ENCODE measurements around the gene DUSP14.

Gene DUSP14

DNA sequence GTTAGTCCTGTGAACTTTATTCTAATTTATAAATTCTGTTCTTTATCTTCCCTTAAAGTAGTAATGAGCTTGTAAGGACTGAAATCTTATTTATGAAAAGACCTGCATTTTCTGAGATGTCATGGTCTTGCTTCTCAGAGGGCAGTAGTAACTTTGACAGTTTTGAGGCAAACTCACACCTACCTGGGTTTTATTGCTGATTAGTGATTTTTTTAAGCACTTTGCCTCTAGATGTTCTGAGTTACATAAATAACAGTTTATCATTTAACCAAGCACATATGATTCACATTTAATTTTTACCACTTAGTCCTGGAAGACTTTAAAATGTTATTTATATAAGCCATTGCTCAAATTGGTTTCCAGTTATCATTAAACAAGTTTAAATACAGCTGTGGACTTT lies 10.7 kb downstream of the DUSP14 start:
- Histone ChIP-seq H3K4me1 (ENCODE audit: insufficient read depth, low read length) (no peaks in the 10 kb centered on the region), H2AFZ (ENCODE audit: low read depth, low read length) (no peak overlapping the region), H4K20me1 (ENCODE audit: insufficient read depth, low read length) (peaks cover under 1% of the 10 kb centered on the region; the same call in 1 of the 2 replicates), H3K4me3 (ENCODE audit: low read depth in 1 of 2, low read length in 2 of 2) (no peak overlapping the region), H3K27me3 (ENCODE audit: insufficient read depth, low read length, poor library complexity) (no peaks in the 10 kb centered on the region), H3K4me2 (ENCODE audit: insufficient read depth, low read length) (no peak overlapping the region), H3K79me2 (ENCODE audit: insufficient read depth, low read length) (peaks cover 37% of the 10 kb centered on the region; the same call in 1 of the 2 replicates), H3K36me3 (ENCODE audit: insufficient read depth, low read length) (no peaks in the 10 kb centered on the region), H3K9me3 (ENCODE audit: insufficient read depth, low read length, severe bottlenecking) (no peaks in the 10 kb centered on the region), H3K9ac (ENCODE audit: low read depth, low read length) (no peak overlapping the region), H3K27ac (ENCODE audit: low read length) (no peak overlapping the region)
- TF ChIP-seq, protein P1, sequence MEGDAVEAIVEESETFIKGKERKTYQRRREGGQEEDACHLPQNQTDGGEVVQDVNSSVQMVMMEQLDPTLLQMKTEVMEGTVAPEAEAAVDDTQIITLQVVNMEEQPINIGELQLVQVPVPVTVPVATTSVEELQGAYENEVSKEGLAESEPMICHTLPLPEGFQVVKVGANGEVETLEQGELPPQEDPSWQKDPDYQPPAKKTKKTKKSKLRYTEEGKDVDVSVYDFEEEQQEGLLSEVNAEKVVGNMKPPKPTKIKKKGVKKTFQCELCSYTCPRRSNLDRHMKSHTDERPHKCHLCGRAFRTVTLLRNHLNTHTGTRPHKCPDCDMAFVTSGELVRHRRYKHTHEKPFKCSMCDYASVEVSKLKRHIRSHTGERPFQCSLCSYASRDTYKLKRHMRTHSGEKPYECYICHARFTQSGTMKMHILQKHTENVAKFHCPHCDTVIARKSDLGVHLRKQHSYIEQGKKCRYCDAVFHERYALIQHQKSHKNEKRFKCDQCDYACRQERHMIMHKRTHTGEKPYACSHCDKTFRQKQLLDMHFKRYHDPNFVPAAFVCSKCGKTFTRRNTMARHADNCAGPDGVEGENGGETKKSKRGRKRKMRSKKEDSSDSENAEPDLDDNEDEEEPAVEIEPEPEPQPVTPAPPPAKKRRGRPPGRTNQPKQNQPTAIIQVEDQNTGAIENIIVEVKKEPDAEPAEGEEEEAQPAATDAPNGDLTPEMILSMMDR (IDR thresholded peaks at IDR 0.05; ENCODE audit: borderline replicate concordance, extremely low read depth, low read length, poor library complexity, severe bottlenecking), result no peak
- no peak for TF ChIP-seq EZH2 (IDR thresholded peaks at IDR 0.05; ENCODE audit: borderline replicate concordance, low read depth, low read length, severe bottlenecking)
- ATAC-seq (ENCODE audit: insufficient read depth, low read depth), result no peak
- DNase-seq, result no peak

DNA sequence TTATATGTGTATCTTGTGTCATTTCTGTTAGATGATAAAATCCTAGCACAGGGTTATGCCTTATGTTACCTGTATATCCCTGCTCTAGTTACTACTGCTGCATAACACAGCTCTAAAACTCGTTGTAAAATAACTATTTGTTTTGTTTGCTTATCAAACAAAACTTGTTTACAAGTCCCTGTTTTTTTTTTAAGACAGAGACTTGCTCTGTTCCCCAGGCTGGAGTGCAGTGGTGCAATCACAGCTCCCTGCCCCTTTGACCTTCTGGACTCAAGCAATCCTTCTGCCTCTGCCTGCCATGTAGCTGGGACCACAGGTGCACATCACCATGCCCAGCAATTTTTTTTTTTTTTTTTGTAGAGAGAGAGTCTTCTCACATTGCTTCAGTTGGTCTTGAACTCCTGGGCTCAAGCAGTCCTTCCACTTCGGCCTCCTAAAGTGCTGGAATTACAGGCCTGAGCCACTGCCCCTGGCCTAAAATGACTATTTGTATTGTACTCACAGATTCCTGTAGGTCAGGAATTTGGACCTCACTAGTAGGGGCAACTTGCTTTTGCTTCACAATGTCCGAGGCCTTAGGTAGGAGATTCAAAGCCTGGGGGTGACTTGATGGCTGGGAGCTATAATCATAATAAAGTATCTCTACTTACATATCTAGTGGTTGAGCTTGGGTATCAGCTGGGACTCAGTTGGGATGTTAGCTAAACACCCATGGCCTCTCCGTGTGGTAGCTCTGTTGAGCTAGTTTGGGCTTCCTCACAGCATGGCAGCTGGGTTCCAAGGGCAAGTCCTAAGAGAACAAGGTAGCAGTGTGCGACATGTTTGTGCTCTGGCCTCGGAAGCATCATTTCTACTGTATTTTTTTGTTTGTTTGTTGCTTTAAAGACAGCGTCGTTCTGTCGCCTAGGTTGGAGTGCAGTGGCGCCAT lies 12.6 kb downstream of the DUSP14 start:
- no peak overlapping the region for H3K9ac ChIP-seq (ENCODE audit: low read depth, low read length)
- no peak overlapping the region for H3K4me2 ChIP-seq (ENCODE audit: insufficient read depth, low read length)
- no peaks in the 10 kb centered on the region for H3K27me3 ChIP-seq (ENCODE audit: insufficient read depth, low read length, poor library complexity)
- no peaks in the 10 kb centered on the region; the same call in 1 of the 2 replicates for H4K20me1 ChIP-seq (ENCODE audit: insufficient read depth, low read length)
- no peaks in the 10 kb centered on the region for H3K4me1 ChIP-seq (ENCODE audit: insufficient read depth, low read length)
- ATAC-seq (ENCODE audit: insufficient read depth, low read depth) (no peak), DNase-seq (no peak)
- no peak overlapping the region for H2AFZ ChIP-seq (ENCODE audit: low read depth, low read length)
- no peaks in the 10 kb centered on the region for H3K36me3 ChIP-seq (ENCODE audit: insufficient read depth, low read length)
- H3K4me3 ChIP-seq (ENCODE audit: low read depth in 1 of 2, low read length in 2 of 2), result no peak overlapping the region
- TF ChIP-seq, protein P1 (IDR thresholded peaks at IDR 0.05; ENCODE audit: borderline replicate concordance, extremely low read depth, low read length, poor library complexity, severe bottlenecking), result no peak
- no peak for TF ChIP-seq EZH2 (IDR thresholded peaks at IDR 0.05; ENCODE audit: borderline replicate concordance, low read depth, low read length, severe bottlenecking)
- H3K79me2 ChIP-seq (ENCODE audit: insufficient read depth, low read length), result peaks cover 36% of the 10 kb centered on the region; the same call in 1 of the 2 replicates
- no peak overlapping the region for H3K27ac ChIP-seq (ENCODE audit: low read length)
- H3K9me3 ChIP-seq (ENCODE audit: insufficient read depth, low read length, severe bottlenecking), result no peaks in the 10 kb centered on the region

DNA sequence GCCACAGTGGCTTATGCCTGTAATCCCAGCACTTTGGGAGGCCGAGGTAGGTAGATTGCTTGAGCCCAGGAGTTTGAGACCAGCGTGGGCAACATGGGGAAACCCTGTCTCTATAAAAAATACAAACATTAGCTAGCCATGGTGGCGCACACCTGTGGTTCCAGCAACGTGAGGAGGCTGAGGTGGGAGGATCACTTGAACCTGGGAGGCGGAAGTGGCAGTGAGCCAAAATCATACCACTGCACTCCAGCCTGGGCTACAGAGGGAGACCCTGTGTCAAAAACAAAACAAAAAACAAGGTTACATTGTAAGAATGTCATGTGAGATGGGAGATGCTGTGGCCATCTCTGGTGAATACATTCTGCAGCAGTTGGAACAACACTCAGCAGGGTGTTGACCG lies 13.5 kb downstream of the DUSP14 start:
- no peak overlapping the region for H3K4me3 ChIP-seq (ENCODE audit: low read depth in 1 of 2, low read length in 2 of 2)
- no peaks in the 10 kb centered on the region for H3K27me3 ChIP-seq (ENCODE audit: insufficient read depth, low read length, poor library complexity)
- peaks cover 4% of the 10 kb centered on the region; the same call in 1 of the 2 replicates for H4K20me1 ChIP-seq (ENCODE audit: insufficient read depth, low read length)
- no peaks in the 10 kb centered on the region for H3K36me3 ChIP-seq (ENCODE audit: insufficient read depth, low read length)
- no peak for DNase-seq
- TF ChIP-seq, protein P1 (IDR thresholded peaks at IDR 0.05; ENCODE audit: borderline replicate concordance, extremely low read depth, low read length, poor library complexity, severe bottlenecking), result no peak
- TF ChIP-seq EZH2 (IDR thresholded peaks at IDR 0.05; ENCODE audit: borderline replicate concordance, low read depth, low read length, severe bottlenecking), result no peak
- H3K4me1 ChIP-seq (ENCODE audit: insufficient read depth, low read length), result no peaks in the 10 kb centered on the region
- no peaks in the 10 kb centered on the region for H3K9me3 ChIP-seq (ENCODE audit: insufficient read depth, low read length, severe bottlenecking)
- no peak overlapping the region for H2AFZ ChIP-seq (ENCODE audit: low read depth, low read length)
- no peak overlapping the region for H3K4me2 ChIP-seq (ENCODE audit: insufficient read depth, low read length)
- no peak for ATAC-seq (ENCODE audit: insufficient read depth, low read depth)
- no peak overlapping the region for H3K9ac ChIP-seq (ENCODE audit: low read depth, low read length)
- peaks cover 33% of the 10 kb centered on the region; the same call in 1 of the 2 replicates for H3K79me2 ChIP-seq (ENCODE audit: insufficient read depth, low read length)
- no peak overlapping the region for H3K27ac ChIP-seq (ENCODE audit: low read length)

Measured in DND-41 (cell line).